K562 treated with DMSO at 1 percent for 24 hours (cell line): ENCODE results near the gene CEP20. TPM values are rescaled to one million over a fixed set of nuclear protein-coding genes. Genes with fewer than 3 reads are reported as not detected.

Experiments
- total RNA-seq: library from RNA; unstranded; fragments of 300-600 nt; gene quantifications from 2 replicates; pipeline ENCODE4 v1.2.3, GENCODE V29; 2022; ENCODE audit warnings: low read depth; ENCODE audit not compliant: insufficient read depth

The CEP20 gene, protein sequence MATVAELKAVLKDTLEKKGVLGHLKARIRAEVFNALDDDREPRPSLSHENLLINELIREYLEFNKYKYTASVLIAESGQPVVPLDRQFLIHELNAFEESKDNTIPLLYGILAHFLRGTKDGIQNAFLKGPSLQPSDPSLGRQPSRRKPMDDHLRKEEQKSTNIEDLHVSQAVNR
- 31.1 and 36.3 TPM in 2 replicates for total RNA-seq

DNA sequence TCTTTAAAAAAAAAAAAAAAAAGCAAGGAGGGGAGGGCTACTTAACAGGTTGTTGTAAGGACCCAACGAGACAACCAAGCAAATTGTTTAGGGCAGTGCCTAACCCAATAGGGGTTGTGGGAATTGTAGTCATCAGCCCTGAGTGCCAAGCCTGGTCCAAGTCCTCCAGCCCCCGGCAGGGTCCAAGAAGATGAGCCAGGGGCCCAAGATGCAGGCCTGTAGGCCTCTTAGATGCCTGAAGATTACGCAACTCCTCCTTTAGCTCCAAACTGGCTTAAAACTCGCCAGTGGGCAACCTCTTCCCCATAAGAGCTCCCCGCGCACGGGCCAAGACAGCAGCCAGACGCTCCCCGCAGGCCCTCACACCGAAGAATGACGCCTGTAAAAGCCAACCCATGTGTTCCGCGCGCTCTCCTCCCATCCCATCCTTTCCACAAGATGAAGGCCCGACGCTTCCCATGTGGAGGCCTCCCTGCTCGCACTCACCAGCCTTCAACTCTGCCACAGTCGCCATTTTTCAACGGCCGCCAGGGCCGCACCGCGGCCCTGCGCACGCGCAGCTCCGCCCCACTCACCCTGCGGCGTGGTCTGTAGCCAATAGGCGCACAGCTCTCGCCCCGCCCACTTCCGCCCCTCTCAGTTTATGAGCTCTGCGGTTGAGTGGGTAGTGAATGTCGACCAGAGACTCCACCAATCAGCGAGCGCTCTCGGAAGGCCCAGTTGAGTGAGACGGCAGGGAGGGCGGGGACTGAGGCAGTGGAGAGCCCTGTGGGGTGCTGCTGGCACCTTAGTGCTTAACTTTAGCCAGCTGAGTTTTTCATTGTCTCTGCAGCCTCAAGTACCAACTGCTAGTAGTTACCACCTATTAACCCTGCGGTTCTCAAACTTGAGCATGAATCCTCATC lies at the start of gene CEP20:
TSS of gene CEP20 (minus strand) at position 532 of the 905 bp plus-strand sequence. CDS start at position 514, 18 bp downstream.

DNA sequence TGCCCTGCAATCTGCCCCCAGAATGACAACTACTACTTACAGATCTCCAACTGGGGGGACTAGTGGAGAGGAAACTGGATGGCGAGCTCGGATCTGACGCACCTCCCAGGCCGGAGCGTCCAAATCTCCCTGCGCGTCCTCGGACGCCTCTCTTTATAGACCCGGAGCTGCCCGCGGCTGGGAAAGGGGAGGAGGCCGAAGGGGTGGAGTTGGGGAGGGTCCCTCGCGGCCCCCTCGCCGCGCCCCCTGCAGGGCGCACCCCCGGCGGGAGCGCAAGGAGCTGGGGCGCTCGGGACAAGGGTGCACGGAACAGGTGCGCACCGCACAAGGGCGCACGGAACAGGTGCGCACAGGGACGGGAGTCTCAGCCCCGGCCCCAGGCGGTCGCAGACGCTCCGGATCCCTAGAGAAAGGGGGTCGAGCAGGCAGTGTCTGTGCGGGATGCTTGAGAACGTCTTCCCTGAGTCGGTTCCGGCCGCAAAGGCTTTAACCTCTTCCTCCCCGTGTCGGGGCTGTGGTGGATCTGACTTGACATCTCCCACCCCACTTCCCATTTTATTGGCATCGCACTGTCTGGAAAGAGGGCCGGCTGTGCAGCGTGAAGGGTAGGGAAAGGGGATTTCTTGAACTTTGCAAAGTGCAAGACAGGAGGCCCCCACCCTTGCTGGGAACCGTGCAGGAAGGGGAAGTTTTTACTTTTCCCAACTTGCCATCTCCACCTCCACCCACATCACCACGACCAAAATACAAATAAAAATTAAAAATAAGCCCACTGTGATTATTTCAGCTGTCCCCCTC lies 31.3 kb downstream of the CEP20 start, which contains the start of gene MYH11:
TSS of gene MYH11 (minus strand) at position 128 of the 798 bp plus-strand sequence. CDS start 18,776 bp downstream, outside the sequence.

Other genes with a start within 250 kb of the CEP20 start
- gene MARF1, start 245.4 kb downstream of the CEP20 start, total RNA-seq: 13.3 and 14.9 TPM in 2 replicates
- gene NDE1, start 238.4 kb downstream of the CEP20 start, total RNA-seq: 32.6 and 36.2 TPM in 2 replicates
- 0.14 TPM in 1 of 2 replicates, not detected in the other for gene MYH11, start 31.6 kb downstream of the CEP20 start, total RNA-seq
- 30.6 and 31.5 TPM in 2 replicates for gene ABCC1, start 61.0 kb upstream of the CEP20 start, total RNA-seq